Astrocyte of the cerebellum (primary cell): ENCODE measurements around the gene AP2A1.

Source experiments
- DNase-seq: peaks from one replicate; pipeline ENCODE4 v3.0.0-alpha.2; 2011; ENCODE audit warnings: low read depth
- H3K4me3 ChIP-seq: 2 replicates; pipeline ENCODE4 v1.5.1; 2011; ENCODE audit warnings: mild to moderate bottlenecking, low read depth, low read length, moderate library complexity
- in situ Hi-C: cut with HindIII; loops from 2 replicates; pipeline ENCODE4 v1.10.0; 2017; ENCODE audit warnings: low sequenced_read_pairs
- TF ChIP-seq, protein P1 (sequence below): IDR thresholded peaks from 2 replicates; pipeline ENCODE4 v1.5.1; 2012; ENCODE audit warnings: low read length, low read depth, moderate library complexity, mild to moderate bottlenecking; ENCODE audit errors: missing control alignments

AP2A1 gene

DNA sequence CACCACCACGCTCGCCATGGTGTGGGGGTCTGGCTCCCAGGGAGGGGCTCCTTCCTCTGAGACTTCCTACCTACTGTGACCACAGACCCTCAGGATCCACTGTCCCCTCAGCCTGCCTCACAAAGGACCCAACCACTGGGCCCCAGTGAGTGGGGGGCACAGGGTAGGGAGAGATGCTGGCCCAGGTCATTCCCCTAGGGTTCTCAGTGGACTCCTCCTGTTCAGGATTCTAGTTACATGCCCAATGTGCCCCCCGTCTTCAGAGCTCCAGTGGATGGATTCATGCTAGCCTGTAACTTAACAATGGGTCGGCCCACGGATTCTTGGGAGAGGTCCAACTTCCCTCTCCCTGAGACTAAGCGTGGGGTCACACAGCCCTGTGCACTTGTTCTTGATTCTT is 3.6 kb upstream of the AP2A1 start, which contains the start of gene TSKS:
TSKS (minus strand) TSS at position 77 of the 400 bp plus-strand sequence; CDS start at position 18, 59 bp downstream.
- TF ChIP-seq, protein P1, sequence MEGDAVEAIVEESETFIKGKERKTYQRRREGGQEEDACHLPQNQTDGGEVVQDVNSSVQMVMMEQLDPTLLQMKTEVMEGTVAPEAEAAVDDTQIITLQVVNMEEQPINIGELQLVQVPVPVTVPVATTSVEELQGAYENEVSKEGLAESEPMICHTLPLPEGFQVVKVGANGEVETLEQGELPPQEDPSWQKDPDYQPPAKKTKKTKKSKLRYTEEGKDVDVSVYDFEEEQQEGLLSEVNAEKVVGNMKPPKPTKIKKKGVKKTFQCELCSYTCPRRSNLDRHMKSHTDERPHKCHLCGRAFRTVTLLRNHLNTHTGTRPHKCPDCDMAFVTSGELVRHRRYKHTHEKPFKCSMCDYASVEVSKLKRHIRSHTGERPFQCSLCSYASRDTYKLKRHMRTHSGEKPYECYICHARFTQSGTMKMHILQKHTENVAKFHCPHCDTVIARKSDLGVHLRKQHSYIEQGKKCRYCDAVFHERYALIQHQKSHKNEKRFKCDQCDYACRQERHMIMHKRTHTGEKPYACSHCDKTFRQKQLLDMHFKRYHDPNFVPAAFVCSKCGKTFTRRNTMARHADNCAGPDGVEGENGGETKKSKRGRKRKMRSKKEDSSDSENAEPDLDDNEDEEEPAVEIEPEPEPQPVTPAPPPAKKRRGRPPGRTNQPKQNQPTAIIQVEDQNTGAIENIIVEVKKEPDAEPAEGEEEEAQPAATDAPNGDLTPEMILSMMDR: no peak
- in situ Hi-C loops: no loop called here
- H3K4me3 ChIP-seq: no peak within 1 kb of the TSS
- no peak for DNase-seq

DNA sequence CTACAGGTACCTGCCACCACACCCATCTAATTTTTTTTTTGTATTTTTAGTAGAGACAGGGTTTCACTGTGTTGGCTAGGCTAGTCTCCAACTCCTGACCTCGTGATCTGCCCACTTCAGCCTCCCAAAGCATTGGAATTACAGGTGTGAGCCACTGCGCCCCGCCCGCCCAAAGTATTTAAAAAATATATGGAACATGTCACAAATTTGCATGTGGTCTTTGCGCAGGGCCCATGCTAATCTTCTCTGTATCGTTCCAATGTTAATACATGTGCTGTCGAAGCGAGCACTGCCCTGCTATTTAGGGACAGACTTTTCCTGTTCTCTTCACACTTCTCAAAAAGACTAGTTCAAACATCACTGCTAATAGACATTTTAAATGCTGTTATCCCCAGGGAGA is 2.5 kb upstream of the AP2A1 start:
- DNase-seq: no peak
- in situ Hi-C loops: no loop called here
- H3K4me3 ChIP-seq: no peak overlapping the region
- TF ChIP-seq, protein P1: no peak

DNA sequence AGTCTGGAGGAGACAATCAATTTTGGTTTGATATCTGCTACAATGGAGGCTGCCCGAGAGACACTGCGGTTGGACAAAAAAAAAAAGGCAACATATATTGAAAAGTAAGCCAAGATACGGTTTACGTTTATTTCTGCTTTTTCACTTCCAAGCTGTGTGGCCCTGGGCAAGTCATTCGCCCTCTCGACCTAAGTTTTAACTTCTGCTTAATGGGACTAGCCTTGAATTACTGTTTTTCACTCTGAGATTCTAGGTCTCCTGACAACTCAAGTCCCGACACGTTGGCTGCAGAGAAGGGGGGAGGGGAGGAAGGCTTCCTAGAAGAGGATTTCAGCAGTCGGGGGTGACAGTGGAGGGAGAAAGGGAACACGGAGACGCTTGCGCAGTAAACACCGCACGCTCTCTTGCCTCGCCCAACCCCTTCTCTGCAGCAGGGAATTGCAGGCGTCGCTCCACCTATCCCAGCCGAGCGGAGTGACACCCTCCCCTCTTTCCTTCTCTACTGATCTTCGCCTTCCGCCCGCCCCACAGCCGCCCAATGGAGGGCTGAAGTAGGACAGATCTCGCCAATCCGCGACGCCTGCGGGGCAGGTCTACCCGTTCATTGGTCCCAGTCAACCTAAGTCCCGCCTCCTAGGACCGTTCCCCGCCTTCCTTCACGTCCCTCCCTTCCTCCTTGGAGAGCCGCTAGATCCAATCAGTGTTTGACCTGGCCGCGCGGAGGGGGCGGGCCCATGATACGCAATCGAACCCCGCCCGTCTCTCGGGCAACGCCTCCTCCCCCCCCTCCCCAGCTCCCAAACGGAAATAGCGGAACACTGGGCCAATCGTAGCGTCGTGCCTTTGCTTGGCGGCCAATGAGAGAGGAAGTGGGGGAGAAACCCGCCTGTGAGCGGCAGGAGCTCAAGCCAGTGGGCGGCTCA is 533 bp upstream of the AP2A1 start:
- in situ Hi-C loops: no loop called here
- TF ChIP-seq, protein P1: no peak
- H3K4me3 ChIP-seq: peak overlapping the region; percentile 91
- DNase-seq: peak; percentile 100

DNA sequence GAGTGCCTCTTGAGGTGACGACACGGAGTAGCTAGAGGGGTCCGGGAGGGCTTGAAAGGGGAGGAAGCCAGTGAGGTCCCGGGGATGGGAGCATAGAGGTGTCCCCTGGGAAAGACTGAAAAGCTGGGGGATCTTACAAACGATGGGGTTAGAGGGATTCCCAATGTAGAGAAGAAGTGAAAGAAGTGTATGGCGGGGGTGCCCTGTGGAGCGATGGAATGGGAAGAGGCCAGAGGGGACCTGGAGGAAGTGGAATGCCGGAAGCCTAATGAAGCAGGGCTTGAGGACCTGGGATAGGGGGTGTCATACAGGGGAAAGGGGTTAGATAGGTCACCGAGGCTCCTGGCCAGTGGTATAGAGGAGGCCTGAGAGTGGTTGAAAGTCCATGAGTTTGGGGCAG is 580 bp downstream of the AP2A1 start:
- in situ Hi-C loops: no loop called here
- peak overlapping the region; percentile 91 for H3K4me3 ChIP-seq
- no peak for DNase-seq
- TF ChIP-seq, protein P1: no peak

DNA sequence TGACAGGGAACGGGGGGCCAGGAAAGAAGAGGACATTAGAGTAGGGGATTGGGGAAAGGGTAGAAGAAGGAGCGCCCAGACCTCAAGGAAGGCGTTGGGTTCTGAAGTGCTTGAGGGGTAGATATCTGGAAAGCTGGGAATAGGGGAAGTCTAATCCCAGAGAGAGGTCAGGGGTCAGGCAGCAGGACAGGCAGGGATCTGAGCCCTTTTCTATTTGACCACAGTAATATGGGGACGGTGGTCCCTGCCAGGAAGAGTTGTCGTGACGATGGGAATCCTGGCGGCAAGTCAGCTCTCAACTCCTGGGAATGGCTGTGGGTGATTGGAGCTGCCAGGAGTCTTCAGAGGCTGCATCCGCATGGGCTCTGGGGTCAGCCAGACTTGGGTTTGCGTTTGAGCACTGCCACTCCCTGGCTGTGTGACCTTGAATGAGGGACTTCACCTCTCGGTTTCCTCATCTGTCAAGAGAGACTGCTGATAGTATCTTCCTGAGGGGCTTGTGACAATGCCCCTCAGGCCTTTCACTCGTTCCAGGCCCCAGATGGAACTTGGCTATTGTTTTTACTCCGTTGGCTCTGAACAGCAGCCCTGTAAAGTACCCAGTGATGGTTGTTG is 1.3 kb downstream of the AP2A1 start:
- peak overlapping the region; percentile 91 for H3K4me3 ChIP-seq
- DNase-seq: no peak
- in situ Hi-C loops: no loop called here
- TF ChIP-seq, protein P1: no peak

DNA sequence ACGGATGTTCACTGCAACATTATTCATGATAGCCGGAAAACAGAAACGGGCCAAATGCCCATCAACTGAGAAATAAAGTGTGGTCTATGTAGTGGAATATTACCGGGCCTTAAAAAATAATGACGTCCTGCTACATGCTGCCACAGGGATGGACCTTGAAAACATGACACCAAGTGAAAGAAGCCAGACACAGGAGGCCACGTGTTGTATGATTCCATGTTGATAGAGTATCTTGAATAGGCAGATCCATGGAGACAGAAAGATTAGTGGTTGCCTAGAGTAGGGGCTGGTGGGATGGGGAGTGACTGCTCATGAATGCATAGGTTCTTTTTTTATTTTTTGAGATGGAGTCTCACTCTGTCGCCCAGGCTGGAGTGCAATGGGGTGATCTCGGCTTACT is 3.7 kb downstream of the AP2A1 start:
- in situ Hi-C loops: no loop called here
- TF ChIP-seq, protein P1: no peak

More for the DNA sequence above, 3.7 kb downstream of the AP2A1 start:
- DNase-seq: no peak
- no peak overlapping the region for H3K4me3 ChIP-seq
